ENCODE data around the gene SMS.

GRCh38 chrX:22033818-22034217, 93.3 kb downstream of the SMS start:
- no peak for TF ChIP-seq EZH2 (IDR thresholded peaks at IDR 0.05)
- TF ChIP-seq POLR2AphosphoS5 (IDR thresholded peaks at IDR 0.05; ENCODE audit: borderline replicate concordance, low read depth, low read length): no peak

All from SK-N-MC (cell line).